Naive thymus-derived CD4-positive, alpha-beta T cell (primary cell): ENCODE data around the gene HGFAC. TPM values are rescaled to one million over a fixed set of nuclear protein-coding genes. Genes with fewer than 3 reads are reported as not detected.
A peak's percentile ranks its signal among the peaks of the same experiment; 100 is the strongest.
"Not testable (repeated sequence)": the region's sequence is repeated elsewhere in the genome, so short reads cannot be mapped to it uniquely, and the experiment has no call there.

Experiments used
- ATAC-seq: fragments of 150-1000 bp; cut with Tn5 transposase; 2 replicates; pipeline ENCODE4 v1.10.0; 2021; ENCODE audit warnings: mild to moderate bottlenecking, moderate library complexity
- CTCF ChIA-PET: fragments of 350-600 bp; sonication (Branson Sonifier 250); formaldehyde crosslinking; loops from one replicate; lab custom pipeline; 2021; ENCODE audit warnings: antibody characterized with exemption; lab: Charles Lee
- POLR2A ChIA-PET: fragments of 350-600 bp; sonication (Branson Sonifier 250); formaldehyde crosslinking; loops from one replicate; lab custom pipeline; 2021; ENCODE audit warnings: antibody characterized with exemption, inconsistent platforms; lab: Charles Lee
- DNase-seq, 9 donors: peaks; one replicate each; pipeline versions ENCODE4 v3.0.0 to v3.0.0-alpha.2; 2020 to 2022; ENCODE audit warnings: mixed read lengths in 1 of 9
- H3K27ac ChIP-seq: one replicate; pipeline ENCODE4 v1.7.0; 2013; ENCODE audit warnings: mild to moderate bottlenecking, low read depth, low read length, moderate library complexity
- H3K27me3 ChIP-seq, 2 donors: one replicate each; pipeline ENCODE4 v1.7.0; 2013; ENCODE audit warnings: low read length in 2 of 2, mild to moderate bottlenecking in 2 of 2, moderate library complexity in 2 of 2; ENCODE audit not compliant: control insufficient read depth in 2 of 2, insufficient read depth in 2 of 2
- H3K36me3 ChIP-seq, 3 experiments: 1 replicate in 2 of 3; 2 replicates in 1 of 3; pipeline ENCODE4 v1.7.0; 2013; ENCODE audit warnings: low read length in 3 of 3, mild to moderate bottlenecking in 3 of 3, moderate library complexity in 1 of 3; ENCODE audit not compliant: insufficient read depth in 3 of 3, control insufficient read depth in 2 of 3
- H3K4me1 ChIP-seq, 2 donors: one replicate each; pipeline ENCODE4 v1.7.0; 2013; ENCODE audit warnings: low read length in 2 of 2, mild to moderate bottlenecking in 2 of 2, moderate library complexity in 1 of 2; ENCODE audit not compliant: control insufficient read depth in 2 of 2, insufficient read depth in 2 of 2
- H3K4me3 ChIP-seq: 2 replicates; pipeline ENCODE4 v1.7.0; 2013; ENCODE audit warnings: mild to moderate bottlenecking, low read length
- H3K9me3 ChIP-seq, 3 experiments: 1 replicate in 2 of 3; 2 replicates in 1 of 3; pipeline ENCODE4 v1.7.0; 2013; ENCODE audit warnings: low read length in 3 of 3; ENCODE audit not compliant: control insufficient read depth in 2 of 3
- H3K27ac Mint-ChIP-seq, 9 donors: one replicate each; pipeline ENCODE4 v1.8.0; 2020 to 2022; ENCODE audit warnings: mixed read lengths in 9 of 9, mild to moderate bottlenecking in 8 of 9, moderate library complexity in 5 of 9, inconsistent platforms in 2 of 9
- H3K27me3 Mint-ChIP-seq, 5 donors: one replicate each; pipeline ENCODE4 v1.8.0; 2021 to 2022; ENCODE audit warnings: mixed read lengths in 5 of 5, mild to moderate bottlenecking in 1 of 5
- H3K36me3 Mint-ChIP-seq, 5 donors: one replicate each; pipeline ENCODE4 v1.8.0; 2020 to 2022; ENCODE audit warnings: mixed read lengths in 5 of 5, mild to moderate bottlenecking in 3 of 5, inconsistent platforms in 1 of 5
- H3K4me1 Mint-ChIP-seq, 7 donors: one replicate each; pipeline ENCODE4 v1.8.0; 2020 to 2022; ENCODE audit warnings: mixed read lengths in 7 of 7, mild to moderate bottlenecking in 3 of 7, inconsistent platforms in 1 of 7
- H3K4me3 Mint-ChIP-seq, 10 donors: one replicate each; pipeline ENCODE4 v1.8.0; 2020 to 2022; ENCODE audit warnings: mild to moderate bottlenecking in 10 of 10, mixed read lengths in 10 of 10, moderate library complexity in 6 of 10, inconsistent platforms in 2 of 10
- H3K9me3 Mint-ChIP-seq, 11 donors: one replicate each; pipeline ENCODE4 v1.8.0; 2020 to 2022; ENCODE audit warnings: mixed read lengths in 11 of 11, mild to moderate bottlenecking in 4 of 11, inconsistent platforms in 1 of 11, moderate library complexity in 1 of 11
- intact Hi-C, 2 donors: fragments of 100-400 bp; cut with micrococcal nuclease; formaldehyde crosslinking; loops; one replicate each; pipeline ENCODE4 v1.15.1; 2023
- polyA plus RNA-seq, 2 donors: library from polyadenylated mRNA; unstranded; fragments of 300-500 nt; fragmentation: Illumina TruSeq; gene quantifications; one replicate each; pipeline ENCODE4 v1.2.3, GENCODE V29; 2021
- total RNA-seq, 6 experiments: library from RNA in 5 of 6; stranded (reverse) in 5 of 6; gene quantifications; 1 replicate in 5 of 6; 2 replicates in 1 of 6; pipeline ENCODE4 v1.2.3 and lab custom pipeline; 2021 to 2026

Gene HGFAC
- total and polyA plus RNA-seq, 7 experiments from 2014 or later: 0.54 to 0.82 TPM; not detected in 5

DNA sequence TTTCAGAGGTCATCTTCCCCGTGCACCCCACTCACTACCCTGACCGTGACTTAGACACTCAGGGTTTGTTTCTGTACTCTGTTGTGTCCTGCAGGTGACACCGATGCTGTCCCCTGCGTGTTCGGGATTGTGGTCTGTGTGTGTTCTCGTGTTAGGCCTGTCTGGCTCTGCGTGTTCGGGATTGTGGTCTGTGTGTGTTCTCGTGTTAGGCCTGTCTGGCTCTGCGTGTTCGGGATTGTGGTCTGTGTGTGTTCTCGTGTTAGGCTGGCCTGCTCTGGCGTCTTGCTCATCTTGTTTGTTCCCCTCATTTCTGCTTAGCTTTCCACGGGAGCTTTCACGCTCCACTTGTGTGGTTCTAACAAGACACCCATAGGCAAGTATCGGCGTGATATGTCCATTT is 30.6 kb upstream of the HGFAC start:
- H3K27me3 Mint-ChIP-seq, H3K4me3 ChIP-seq, H3K27me3 ChIP-seq, H3K27ac ChIP-seq, POLR2A ChIA-PET, H3K36me3 ChIP-seq, intact Hi-C loops, CTCF ChIA-PET, H3K4me1 ChIP-seq, ATAC-seq, H3K9me3 ChIP-seq, H3K9me3 Mint-ChIP-seq, H3K4me3 Mint-ChIP-seq, DNase-seq: not testable (repeated sequence)
- peaks cover 0 to 23% (median 0%) of the 10 kb centered on the region in 5 donors for H3K36me3 Mint-ChIP-seq
- peaks cover 0 to 12% (median 0%) of the 10 kb centered on the region in 7 donors for H3K4me1 Mint-ChIP-seq
- peak overlapping the region in 1 of 9 donors; percentile 62 for H3K27ac Mint-ChIP-seq

DNA sequence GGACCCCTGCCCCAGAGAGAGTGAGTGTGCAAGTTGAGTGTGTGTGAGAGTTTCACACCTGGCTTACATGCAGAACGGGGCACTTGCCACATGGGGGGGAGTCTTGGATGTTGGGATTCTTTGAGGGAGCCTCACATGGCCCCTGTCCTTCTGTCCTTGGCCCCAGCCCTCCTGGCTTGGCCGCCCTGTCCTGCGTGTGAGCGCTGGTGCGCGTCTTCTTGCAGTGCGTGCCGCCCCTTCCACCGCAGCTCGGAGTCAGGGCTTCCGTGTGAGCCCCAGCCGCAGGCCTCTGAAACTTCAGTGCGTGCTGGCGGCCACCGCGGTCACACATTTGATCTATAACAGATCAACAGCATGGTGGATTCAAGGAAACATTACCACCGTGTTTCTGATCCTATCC is 30.1 kb upstream of the HGFAC start:
- Histone ChIP-seq H3K4me3 (no peak overlapping the region), H3K4me1 (no peaks in the 10 kb centered on the region), H3K27ac (no peak overlapping the region), H3K36me3 (peaks cover 0 to 14% (median 0%) of the 10 kb centered on the region in 3 experiments), H3K27me3 (no peaks in the 10 kb centered on the region), H3K9me3 (no peaks in the 10 kb centered on the region)
- Mint-ChIP-seq H3K4me3 (no peak overlapping the region), H3K9me3 (no peaks in the 10 kb centered on the region), H3K4me1 (peaks cover 0 to 12% (median 0%) of the 10 kb centered on the region in 7 donors), H3K36me3 (peaks cover 0 to 26% (median 0%) of the 10 kb centered on the region in 5 donors), H3K27me3 (no peaks in the 10 kb centered on the region), H3K27ac (no peak overlapping the region)
- CTCF ChIA-PET: no interaction called here
- ATAC-seq (no peak), DNase-seq (no peak)
- POLR2A ChIA-PET: no interaction called here
- intact Hi-C loops: no loop called here

DNA sequence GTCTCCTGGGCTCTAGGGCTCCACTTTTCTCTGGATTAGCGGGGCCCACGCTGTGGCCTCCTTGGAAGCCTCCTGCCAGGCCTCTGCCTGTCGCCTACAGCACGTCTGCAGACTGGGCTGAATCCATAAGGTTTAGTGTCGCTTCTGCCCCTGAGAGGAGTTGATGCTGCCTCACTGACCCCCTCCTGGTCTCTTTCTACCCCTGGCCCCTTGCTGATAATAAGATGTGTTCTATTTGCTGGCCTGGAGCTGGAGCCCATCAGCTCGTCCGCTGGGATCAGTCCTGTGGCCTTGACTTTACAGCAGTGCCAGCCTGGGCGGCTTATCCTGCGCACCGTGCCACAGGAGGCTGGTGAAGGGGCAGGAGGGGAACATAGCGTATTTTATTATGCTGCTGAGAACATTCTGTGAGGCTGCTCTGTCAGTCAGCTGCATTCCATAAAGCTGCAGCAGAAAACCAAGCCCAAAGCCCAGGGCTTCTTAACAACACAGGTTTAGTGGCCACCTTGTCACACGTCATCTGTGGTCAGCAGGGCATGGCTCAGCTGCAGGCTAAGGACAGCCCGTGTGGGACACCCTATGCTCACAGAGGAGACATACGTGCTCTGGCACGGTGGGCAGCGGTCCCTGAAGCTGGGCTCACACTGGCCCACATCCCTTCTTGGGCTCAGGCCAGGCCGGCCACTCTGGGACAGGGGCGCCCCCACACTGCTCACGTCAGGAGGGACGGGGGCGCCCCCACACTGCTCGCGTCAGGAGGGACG is 29.3 kb upstream of the HGFAC start:
- ATAC-seq: no peak
- CTCF ChIA-PET: no interaction called here
- Histone ChIP-seq H3K4me3 (no peak overlapping the region), H3K27ac (no peak overlapping the region), H3K9me3 (no peaks in the 10 kb centered on the region), H3K27me3 (no peaks in the 10 kb centered on the region), H3K36me3 (peaks cover 0 to 21% (median 0%) of the 10 kb centered on the region in 3 experiments), H3K4me1 (no peaks in the 10 kb centered on the region)
- Mint-ChIP-seq H3K4me3 (no peak overlapping the region), H3K36me3 (peaks cover 0 to 32% (median 4%) of the 10 kb centered on the region in 5 donors), H3K27ac (peak overlapping the region in 1 of 9 donors; percentile 30), H3K4me1 (peaks cover 0 to 12% (median 0%) of the 10 kb centered on the region in 7 donors), H3K27me3 (no peaks in the 10 kb centered on the region), H3K9me3 (no peaks in the 10 kb centered on the region)
- POLR2A ChIA-PET: no interaction called here
- intact Hi-C loops: no loop called here
- DNase-seq: no peak

DNA sequence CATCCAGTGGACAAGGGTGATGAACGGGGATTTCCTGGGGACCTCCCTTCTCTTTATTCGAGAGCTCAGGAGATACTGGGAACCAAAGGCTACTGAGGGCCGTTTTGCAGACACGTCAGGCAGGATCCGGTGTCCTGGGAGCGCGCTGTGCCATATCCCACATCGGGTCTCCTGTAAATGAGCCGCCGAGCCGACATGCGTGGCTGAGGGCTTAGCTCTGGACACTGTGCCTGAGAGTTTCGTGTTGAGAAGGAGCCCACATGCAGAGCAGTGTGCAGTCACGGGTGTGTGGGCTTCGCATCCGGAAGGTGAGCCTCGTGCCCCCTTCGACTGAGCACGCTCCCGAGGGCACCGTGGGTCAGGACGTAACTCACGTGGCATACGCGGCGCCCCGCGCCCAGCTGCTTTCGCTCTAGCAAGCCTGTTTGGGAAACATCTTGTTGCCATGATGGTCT is 28.5 kb upstream of the HGFAC start:
- ATAC-seq (no peak), DNase-seq (no peak)
- Mint-ChIP-seq H3K9me3 (no peaks in the 10 kb centered on the region), H3K4me1 (peaks cover 0 to 12% (median 0%) of the 10 kb centered on the region in 7 donors), H3K27ac (no peak overlapping the region), H3K4me3 (no peak overlapping the region), H3K27me3 (no peaks in the 10 kb centered on the region), H3K36me3 (peaks cover 0 to 33% (median 7%) of the 10 kb centered on the region in 5 donors)
- Histone ChIP-seq H3K4me3 (no peak overlapping the region), H3K36me3 (peaks cover 0 to 25% (median 0%) of the 10 kb centered on the region in 3 experiments), H3K27ac (no peak overlapping the region), H3K9me3 (no peaks in the 10 kb centered on the region), H3K27me3 (no peaks in the 10 kb centered on the region), H3K4me1 (no peaks in the 10 kb centered on the region)
- CTCF ChIA-PET: no interaction called here
- POLR2A ChIA-PET: no interaction called here
- intact Hi-C loops: no loop called here

DNA sequence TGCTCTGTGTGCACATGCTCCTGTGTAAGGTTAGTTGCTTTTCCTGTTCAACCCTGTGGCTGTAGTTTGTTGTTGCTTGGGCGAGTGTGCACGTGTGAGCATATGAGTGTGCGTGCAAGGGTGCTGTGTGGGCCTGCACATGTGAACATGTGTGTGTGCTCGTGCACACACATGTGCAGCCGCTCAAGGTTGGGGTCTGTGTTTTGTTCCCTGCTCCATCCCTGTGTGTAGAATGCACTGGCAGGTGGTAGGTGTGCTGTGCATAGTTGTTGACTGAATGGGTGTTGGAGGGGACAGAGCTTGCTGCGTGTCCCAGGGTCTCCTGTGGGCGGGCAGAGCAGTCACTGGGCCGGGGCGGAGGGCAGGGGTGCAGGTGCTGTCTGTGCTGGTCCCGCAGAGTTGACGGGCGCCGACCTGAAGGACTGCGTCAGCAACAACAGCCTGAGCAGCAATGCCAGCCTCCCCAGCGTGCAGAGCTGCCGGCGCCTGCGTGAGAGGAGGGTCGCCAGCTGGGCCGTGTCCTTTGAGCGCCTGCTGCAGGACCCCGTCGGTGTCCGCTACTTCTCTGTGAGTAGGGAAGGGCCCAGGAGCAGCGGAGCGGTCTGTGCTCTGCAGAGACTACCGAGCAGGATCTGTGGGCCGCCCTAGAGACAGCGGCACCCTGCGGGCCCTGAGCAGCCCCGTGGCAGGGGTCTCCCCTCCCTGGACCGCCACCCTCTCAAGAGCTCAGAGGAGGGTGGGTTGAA is 27.9 kb upstream of the HGFAC start:
- Mint-ChIP-seq H3K4me3 (no peak overlapping the region), H3K4me1 (peaks cover 0 to 12% (median 0%) of the 10 kb centered on the region in 7 donors), H3K36me3 (peaks cover 0 to 35% (median 7%) of the 10 kb centered on the region in 5 donors), H3K27me3 (no peaks in the 10 kb centered on the region), H3K9me3 (no peaks in the 10 kb centered on the region), H3K27ac (no peak overlapping the region)
- intact Hi-C loops: no loop called here
- DNase-seq: no peak
- no peak overlapping the region for H3K27ac ChIP-seq
- no peak for ATAC-seq
- ChIA-PET POLR2A (no interaction called here), CTCF (no interaction called here)
- H3K27me3 ChIP-seq: no peaks in the 10 kb centered on the region
- no peaks in the 10 kb centered on the region for H3K9me3 ChIP-seq
- H3K36me3 ChIP-seq: peaks cover 0 to 25% (median 0%) of the 10 kb centered on the region in 3 experiments
- no peak overlapping the region for H3K4me3 ChIP-seq
- no peaks in the 10 kb centered on the region for H3K4me1 ChIP-seq

DNA sequence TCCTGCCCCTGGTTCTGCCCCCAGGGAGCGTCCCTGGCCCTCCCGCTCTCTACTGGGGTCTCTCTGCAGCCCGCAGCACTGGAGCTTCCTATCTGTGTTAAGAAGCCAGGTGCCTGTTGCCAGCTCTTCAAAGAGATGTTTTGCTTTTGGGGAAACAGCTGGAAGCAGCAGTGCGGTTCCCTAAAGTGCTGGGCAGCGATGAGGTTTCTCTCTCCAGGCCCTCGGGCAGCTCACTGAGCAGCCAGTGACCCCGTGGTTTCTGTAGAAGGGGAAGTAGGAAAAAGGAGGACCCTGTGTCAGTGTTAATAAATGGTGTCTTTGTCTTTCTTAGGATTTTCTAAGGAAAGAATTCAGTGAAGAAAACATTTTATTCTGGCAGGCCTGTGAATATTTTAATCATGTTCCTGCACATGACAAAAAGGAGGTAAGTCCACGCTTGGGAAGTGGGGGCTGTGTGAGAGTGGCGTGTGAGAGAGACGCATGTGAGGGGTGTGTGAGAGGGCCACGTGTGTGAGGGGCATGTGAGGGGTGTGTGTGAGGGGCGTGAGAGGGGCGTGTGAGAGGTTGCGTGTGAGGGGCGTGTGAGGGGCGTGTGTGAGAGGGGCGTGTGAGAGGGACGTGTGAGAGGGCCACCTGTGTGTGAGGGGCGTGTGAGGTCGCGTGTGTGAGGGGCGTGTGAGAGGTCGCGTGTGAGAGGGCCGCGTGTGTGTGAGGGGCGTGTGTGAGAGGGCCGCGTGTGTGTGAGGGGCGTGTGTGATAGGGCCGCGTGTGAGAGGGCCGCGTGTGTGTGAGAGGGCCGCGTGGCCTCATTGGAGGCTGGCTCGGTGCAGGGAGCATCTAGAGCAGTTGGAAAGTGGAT is 27.1 kb upstream of the HGFAC start:
- intact Hi-C loops: no loop called here
- DNase-seq: no peak
- H3K27ac ChIP-seq: no peak overlapping the region
- CTCF ChIA-PET: no interaction called here
- no peaks in the 10 kb centered on the region for H3K9me3 ChIP-seq
- peak; percentile 58 for ATAC-seq
- no peaks in the 10 kb centered on the region for H3K4me1 ChIP-seq
- H3K36me3 Mint-ChIP-seq: peaks cover 0 to 35% (median 7%) of the 10 kb centered on the region in 5 donors
- H3K4me1 Mint-ChIP-seq: peaks cover 0 to 12% (median 0%) of the 10 kb centered on the region in 7 donors
- no peak overlapping the region for H3K4me3 Mint-ChIP-seq
- H3K27me3 Mint-ChIP-seq: no peaks in the 10 kb centered on the region
- H3K4me3 ChIP-seq: no peak overlapping the region
- H3K36me3 ChIP-seq: peaks cover 0 to 25% (median 0%) of the 10 kb centered on the region in 3 experiments
- H3K27ac Mint-ChIP-seq: no peak overlapping the region
- H3K9me3 Mint-ChIP-seq: no peaks in the 10 kb centered on the region
- POLR2A ChIA-PET: no interaction called here
- H3K27me3 ChIP-seq: no peaks in the 10 kb centered on the region
